GM12878 (cell line): ENCODE measurements around the gene TRAF2. TPM values are rescaled to one million over a fixed set of nuclear protein-coding genes. Genes with fewer than 3 reads are reported as not detected.

Source experiments
- BACH1 ChIP-seq: fragments of 450-650 bp; IDR thresholded peaks from 2 replicates; pipeline ENCODE4 v1.6.1; 2017; ENCODE audit warnings: mild to moderate bottlenecking, borderline replicate concordance
- CHD2 ChIP-seq: IDR thresholded peaks from 2 replicates; pipeline ENCODE4 v1.6.1; 2011; ENCODE audit warnings: low read depth, low read length, improper control_type of control experiment, borderline replicate concordance
- CREB1 ChIP-seq: IDR thresholded peaks from 2 replicates; pipeline ENCODE4 v1.6.1; 2012; ENCODE audit warnings: low read depth, mild to moderate bottlenecking, inconsistent platforms
- FOXK2 ChIP-seq: fragments of 450-650 bp; IDR thresholded peaks from 2 replicates; pipeline ENCODE4 v1.6.1; 2017; ENCODE audit warnings: mild to moderate bottlenecking, moderate library complexity
- LARP7 ChIP-seq: fragments of 450-650 bp; IDR thresholded peaks from 2 replicates; pipeline ENCODE4 v1.6.1; 2017; ENCODE audit warnings: mild to moderate bottlenecking
- RBBP5 ChIP-seq: fragments of 200-600 bp; sonication (generic); conservative IDR thresholded peaks from 2 replicates; pipeline ENCODE4 v1.6.1; 2016
- SMARCA5 ChIP-seq: fragments of 450-650 bp; IDR thresholded peaks from 2 replicates; pipeline ENCODE4 v1.6.1; 2017; ENCODE audit warnings: mild to moderate bottlenecking
- STAT3 ChIP-seq: IDR thresholded peaks from 2 replicates; pipeline ENCODE4 v1.6.1; 2011; ENCODE audit warnings: low read depth, low read length, improper control_type of control experiment
- SUPT20H ChIP-seq: IDR thresholded peaks from 2 replicates; pipeline ENCODE4 v1.6.1; 2011; ENCODE audit warnings: low read depth, mild to moderate bottlenecking, low read length, moderate library complexity, borderline replicate concordance; ENCODE audit not compliant: control insufficient read depth
- TBL1XR1 ChIP-seq: IDR thresholded peaks from 2 replicates; pipeline ENCODE4 v1.6.1; 2012; ENCODE audit warnings: low read depth, low read length, improper control_type of control experiment
- TCF7 ChIP-seq: IDR thresholded peaks from 2 replicates; pipeline ENCODE4 v1.6.1; 2014; ENCODE audit warnings: antibody characterized with exemption, borderline replicate concordance
- ZBED1 ChIP-seq: IDR thresholded peaks from 2 replicates; pipeline ENCODE4 v1.6.1; 2016; ENCODE audit warnings: borderline replicate concordance
- ZNF622 ChIP-seq: fragments of 450-650 bp; IDR thresholded peaks from 2 replicates; pipeline ENCODE4 v1.6.1; 2017; ENCODE audit warnings: mild to moderate bottlenecking, inconsistent platforms
- polyA plus RNA-seq, 11 experiments: library from polyadenylated mRNA; depleted of rRNA in 4 of 11; unstranded in 6 of 11; stranded (reverse) in 5 of 11; fragments of >200 nt; fragmentation: Nextera tagmentation in 4 of 11; fragmentation: Illumina TruSeq in 1 of 11; extraction: Ambion mirVana in 4 of 11; extraction: Trizol in 1 of 11; gene quantifications; 1 replicate in 1 of 11; 2 replicates in 10 of 11; pipeline versions ENCODE4 v1.2.1 to v1.2.3, GENCODE V29; 2011 to 2016; ENCODE audit warnings: inconsistent platforms in 2 of 11, missing spikeins in 2 of 11, low read depth in 1 of 11
- total RNA-seq, 4 experiments: library from RNA; depleted of rRNA in 3 of 4; stranded (reverse); fragments of >200 nt in 3 of 4; fragmentation: Illumina TruSeq in 1 of 4; extraction: Trizol in 1 of 4; gene quantifications; 2 replicates each; pipeline versions ENCODE4 v1.2.1 to v1.2.3, GENCODE V29; 2013 to 2021
- TF ChIP-seq, protein P1 (sequence below): fragments of 450-650 bp; IDR thresholded peaks from 2 replicates; pipeline ENCODE4 v1.6.1; 2018; ENCODE audit warnings: mild to moderate bottlenecking, low read depth, moderate library complexity; ENCODE audit not compliant: partially characterized antibody
- TF ChIP-seq, protein P2 (sequence below): fragments of 450-650 bp; IDR thresholded peaks from 2 replicates; pipeline ENCODE4 v1.6.1; 2014; ENCODE audit warnings: mild to moderate bottlenecking
- TF ChIP-seq, protein P3 (sequence below): IDR thresholded peaks from 2 replicates; pipeline ENCODE4 v1.6.1; 2011; ENCODE audit warnings: borderline replicate concordance, low read depth, mild to moderate bottlenecking, moderate library complexity, mixed read lengths, low read length; ENCODE audit not compliant: insufficient read depth; ENCODE audit errors: extremely low read length
- TF ChIP-seq, protein P4 (sequence below): IDR thresholded peaks from 2 replicates; pipeline ENCODE4 v1.6.1; 2011; ENCODE audit warnings: borderline replicate concordance, low read depth, mild to moderate bottlenecking, moderate library complexity, low read length; ENCODE audit not compliant: insufficient read depth, poor library complexity, severe bottlenecking
- TF ChIP-seq, protein P5 (sequence below): fragments of 450-650 bp; IDR thresholded peaks from 2 replicates; pipeline ENCODE4 v1.6.1; 2017; ENCODE audit warnings: antibody characterized with exemption, mild to moderate bottlenecking, moderate library complexity
- TF ChIP-seq, protein P6 (sequence below): fragments of 450-650 bp; conservative IDR thresholded peaks from 2 replicates; pipeline ENCODE4 v1.6.1; 2017; ENCODE audit warnings: mild to moderate bottlenecking, moderate library complexity

TRAF2 gene
- total and polyA plus RNA-seq, 10 of the 15 experiments (the other 5 are each of a cell fraction or from before 2014, with no cell fraction given): 0.34 to 39.5 (median 18.7) TPM

DNA sequence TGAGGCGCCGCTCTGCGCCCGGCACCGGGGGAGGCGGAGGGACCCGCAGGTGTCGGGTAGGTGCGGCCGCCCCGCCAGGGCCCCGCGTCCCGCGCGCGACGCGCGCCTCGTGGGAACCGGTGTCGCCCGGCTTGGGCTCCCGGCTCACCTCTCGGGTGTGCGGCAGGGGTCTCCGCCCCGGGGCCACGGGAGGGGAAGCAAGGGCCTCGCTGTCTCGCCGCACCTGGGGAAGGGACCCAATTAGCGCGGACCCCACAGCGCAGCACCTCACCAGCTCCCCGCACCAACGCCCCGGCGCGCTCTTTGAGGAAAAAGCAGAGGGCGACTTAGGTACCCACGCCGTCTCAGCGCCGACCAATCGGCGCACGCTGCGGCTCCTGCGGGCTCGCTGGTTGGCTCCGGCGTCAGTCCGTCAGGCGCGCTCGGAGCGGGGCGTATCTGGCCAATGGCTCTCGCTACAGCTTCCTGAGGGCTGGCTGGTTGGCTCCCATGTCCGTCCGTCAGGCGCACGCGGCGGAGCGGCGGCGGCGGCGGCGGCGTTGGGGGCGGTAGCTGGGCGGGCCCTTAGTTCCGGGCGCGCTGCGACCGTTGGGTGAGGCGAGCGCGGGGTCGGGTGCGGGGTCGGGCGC lies at the start of gene TRAF2 (continued):
- no peak for TF ChIP-seq RBBP5
- TF ChIP-seq TCF7: no peak
- TF ChIP-seq, protein P1, sequence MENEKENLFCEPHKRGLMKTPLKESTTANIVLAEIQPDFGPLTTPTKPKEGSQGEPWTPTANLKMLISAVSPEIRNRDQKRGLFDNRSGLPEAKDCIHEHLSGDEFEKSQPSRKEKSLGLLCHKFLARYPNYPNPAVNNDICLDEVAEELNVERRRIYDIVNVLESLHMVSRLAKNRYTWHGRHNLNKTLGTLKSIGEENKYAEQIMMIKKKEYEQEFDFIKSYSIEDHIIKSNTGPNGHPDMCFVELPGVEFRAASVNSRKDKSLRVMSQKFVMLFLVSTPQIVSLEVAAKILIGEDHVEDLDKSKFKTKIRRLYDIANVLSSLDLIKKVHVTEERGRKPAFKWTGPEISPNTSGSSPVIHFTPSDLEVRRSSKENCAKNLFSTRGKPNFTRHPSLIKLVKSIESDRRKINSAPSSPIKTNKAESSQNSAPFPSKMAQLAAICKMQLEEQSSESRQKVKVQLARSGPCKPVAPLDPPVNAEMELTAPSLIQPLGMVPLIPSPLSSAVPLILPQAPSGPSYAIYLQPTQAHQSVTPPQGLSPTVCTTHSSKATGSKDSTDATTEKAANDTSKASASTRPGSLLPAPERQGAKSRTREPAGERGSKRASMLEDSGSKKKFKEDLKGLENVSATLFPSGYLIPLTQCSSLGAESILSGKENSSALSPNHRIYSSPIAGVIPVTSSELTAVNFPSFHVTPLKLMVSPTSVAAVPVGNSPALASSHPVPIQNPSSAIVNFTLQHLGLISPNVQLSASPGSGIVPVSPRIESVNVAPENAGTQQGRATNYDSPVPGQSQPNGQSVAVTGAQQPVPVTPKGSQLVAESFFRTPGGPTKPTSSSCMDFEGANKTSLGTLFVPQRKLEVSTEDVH: no peak
- no peak for TF ChIP-seq SUPT20H
- TF ChIP-seq, protein P2, sequence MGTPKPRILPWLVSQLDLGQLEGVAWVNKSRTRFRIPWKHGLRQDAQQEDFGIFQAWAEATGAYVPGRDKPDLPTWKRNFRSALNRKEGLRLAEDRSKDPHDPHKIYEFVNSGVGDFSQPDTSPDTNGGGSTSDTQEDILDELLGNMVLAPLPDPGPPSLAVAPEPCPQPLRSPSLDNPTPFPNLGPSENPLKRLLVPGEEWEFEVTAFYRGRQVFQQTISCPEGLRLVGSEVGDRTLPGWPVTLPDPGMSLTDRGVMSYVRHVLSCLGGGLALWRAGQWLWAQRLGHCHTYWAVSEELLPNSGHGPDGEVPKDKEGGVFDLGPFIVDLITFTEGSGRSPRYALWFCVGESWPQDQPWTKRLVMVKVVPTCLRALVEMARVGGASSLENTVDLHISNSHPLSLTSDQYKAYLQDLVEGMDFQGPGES: peak; percentile 100
- TF ChIP-seq ZBED1: no peak
- TF ChIP-seq STAT3: no peak
- peak; percentile 98 for TF ChIP-seq CHD2
- 0 out of 2 replicates have a peak, but pooled peaks have one; percentile 35 for TF ChIP-seq SMARCA5
- TF ChIP-seq BACH1: peak; percentile 89
- TF ChIP-seq FOXK2: no peak
- 0 out of 2 replicates have a peak, but pooled peaks have one; percentile 29 for TF ChIP-seq TBL1XR1
- TF ChIP-seq, protein P3, sequence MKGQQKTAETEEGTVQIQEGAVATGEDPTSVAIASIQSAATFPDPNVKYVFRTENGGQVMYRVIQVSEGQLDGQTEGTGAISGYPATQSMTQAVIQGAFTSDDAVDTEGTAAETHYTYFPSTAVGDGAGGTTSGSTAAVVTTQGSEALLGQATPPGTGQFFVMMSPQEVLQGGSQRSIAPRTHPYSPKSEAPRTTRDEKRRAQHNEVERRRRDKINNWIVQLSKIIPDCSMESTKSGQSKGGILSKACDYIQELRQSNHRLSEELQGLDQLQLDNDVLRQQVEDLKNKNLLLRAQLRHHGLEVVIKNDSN: no peak
- TF ChIP-seq, protein P4, sequence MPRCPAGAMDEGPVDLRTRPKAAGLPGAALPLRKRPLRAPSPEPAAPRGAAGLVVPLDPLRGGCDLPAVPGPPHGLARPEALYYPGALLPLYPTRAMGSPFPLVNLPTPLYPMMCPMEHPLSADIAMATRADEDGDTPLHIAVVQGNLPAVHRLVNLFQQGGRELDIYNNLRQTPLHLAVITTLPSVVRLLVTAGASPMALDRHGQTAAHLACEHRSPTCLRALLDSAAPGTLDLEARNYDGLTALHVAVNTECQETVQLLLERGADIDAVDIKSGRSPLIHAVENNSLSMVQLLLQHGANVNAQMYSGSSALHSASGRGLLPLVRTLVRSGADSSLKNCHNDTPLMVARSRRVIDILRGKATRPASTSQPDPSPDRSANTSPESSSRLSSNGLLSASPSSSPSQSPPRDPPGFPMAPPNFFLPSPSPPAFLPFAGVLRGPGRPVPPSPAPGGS: no peak
- TF ChIP-seq CREB1: no peak
- TF ChIP-seq ZNF622: no peak
- TF ChIP-seq LARP7: peak; percentile 91; the same call in 1 of the 2 replicates
- TF ChIP-seq, protein P5, sequence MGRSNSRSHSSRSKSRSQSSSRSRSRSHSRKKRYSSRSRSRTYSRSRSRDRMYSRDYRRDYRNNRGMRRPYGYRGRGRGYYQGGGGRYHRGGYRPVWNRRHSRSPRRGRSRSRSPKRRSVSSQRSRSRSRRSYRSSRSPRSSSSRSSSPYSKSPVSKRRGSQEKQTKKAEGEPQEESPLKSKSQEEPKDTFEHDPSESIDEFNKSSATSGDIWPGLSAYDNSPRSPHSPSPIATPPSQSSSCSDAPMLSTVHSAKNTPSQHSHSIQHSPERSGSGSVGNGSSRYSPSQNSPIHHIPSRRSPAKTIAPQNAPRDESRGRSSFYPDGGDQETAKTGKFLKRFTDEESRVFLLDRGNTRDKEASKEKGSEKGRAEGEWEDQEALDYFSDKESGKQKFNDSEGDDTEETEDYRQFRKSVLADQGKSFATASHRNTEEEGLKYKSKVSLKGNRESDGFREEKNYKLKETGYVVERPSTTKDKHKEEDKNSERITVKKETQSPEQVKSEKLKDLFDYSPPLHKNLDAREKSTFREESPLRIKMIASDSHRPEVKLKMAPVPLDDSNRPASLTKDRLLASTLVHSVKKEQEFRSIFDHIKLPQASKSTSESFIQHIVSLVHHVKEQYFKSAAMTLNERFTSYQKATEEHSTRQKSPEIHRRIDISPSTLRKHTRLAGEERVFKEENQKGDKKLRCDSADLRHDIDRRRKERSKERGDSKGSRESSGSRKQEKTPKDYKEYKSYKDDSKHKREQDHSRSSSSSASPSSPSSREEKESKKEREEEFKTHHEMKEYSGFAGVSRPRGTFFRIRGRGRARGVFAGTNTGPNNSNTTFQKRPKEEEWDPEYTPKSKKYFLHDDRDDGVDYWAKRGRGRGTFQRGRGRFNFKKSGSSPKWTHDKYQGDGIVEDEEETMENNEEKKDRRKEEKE: no peak
- TF ChIP-seq, protein P6, sequence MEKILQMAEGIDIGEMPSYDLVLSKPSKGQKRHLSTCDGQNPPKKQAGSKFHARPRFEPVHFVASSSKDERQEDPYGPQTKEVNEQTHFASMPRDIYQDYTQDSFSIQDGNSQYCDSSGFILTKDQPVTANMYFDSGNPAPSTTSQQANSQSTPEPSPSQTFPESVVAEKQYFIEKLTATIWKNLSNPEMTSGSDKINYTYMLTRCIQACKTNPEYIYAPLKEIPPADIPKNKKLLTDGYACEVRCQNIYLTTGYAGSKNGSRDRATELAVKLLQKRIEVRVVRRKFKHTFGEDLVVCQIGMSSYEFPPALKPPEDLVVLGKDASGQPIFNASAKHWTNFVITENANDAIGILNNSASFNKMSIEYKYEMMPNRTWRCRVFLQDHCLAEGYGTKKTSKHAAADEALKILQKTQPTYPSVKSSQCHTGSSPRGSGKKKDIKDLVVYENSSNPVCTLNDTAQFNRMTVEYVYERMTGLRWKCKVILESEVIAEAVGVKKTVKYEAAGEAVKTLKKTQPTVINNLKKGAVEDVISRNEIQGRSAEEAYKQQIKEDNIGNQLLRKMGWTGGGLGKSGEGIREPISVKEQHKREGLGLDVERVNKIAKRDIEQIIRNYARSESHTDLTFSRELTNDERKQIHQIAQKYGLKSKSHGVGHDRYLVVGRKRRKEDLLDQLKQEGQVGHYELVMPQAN: peak; percentile 94
